IMR-90 (cell line): ENCODE data around the gene KDM4B. TPM values are rescaled to one million over a fixed set of nuclear protein-coding genes. Genes with fewer than 3 reads are reported as not detected.
A peak's percentile ranks its signal among the peaks of the same experiment; 100 is the strongest.

Experiments used
- ATAC-seq: fragments of 200-7000 bp; cut with Tn5 transposase; 2 replicates; pipeline ENCODE4 v1.9.1; 2020; ENCODE audit warnings: low read depth, mild to moderate bottlenecking, moderate library complexity
- BruUV-seq: library from RNA; stranded (reverse); fragments of 400-500 nt; replicated peaks from 2 replicates; lab custom pipeline; 2021; lab: Mats Ljungman, UMichigan
- CTCF ChIA-PET: fragments of 300-600 bp; formaldehyde crosslinking; extraction: SDS; loops from one replicate; lab custom pipeline; 2021; ENCODE audit warnings: antibody characterized with exemption; lab: Yijun Ruan, JAX
- POLR2A ChIA-PET: fragments of 300-600 bp; sonication (Branson Sonifier 250); formaldehyde crosslinking; loops from one replicate; lab custom pipeline; 2022; ENCODE audit warnings: antibody characterized with exemption; ENCODE audit not compliant: unreplicated experiment; lab: Charles Lee
- DNase-seq: peaks from one replicate; pipeline ENCODE4 v3.0.0; 2013
- H2AFZ ChIP-seq: replicated peaks from 2 replicates; pipeline ENCODE3; 2013; ENCODE audit warnings: low read length, mild to moderate bottlenecking; ENCODE audit not compliant: poor library complexity
- H2AK5ac ChIP-seq: 2 replicates; pipeline ENCODE4 v1.6.1; 2013; ENCODE audit warnings: low read depth, low read length, inconsistent platforms
- H2AK9ac ChIP-seq: replicated peaks from 2 replicates; pipeline ENCODE3; 2013; ENCODE audit warnings: mild to moderate bottlenecking, low read depth, low read length, moderate library complexity; ENCODE audit not compliant: poor library complexity
- H2BK120ac ChIP-seq: 2 replicates; pipeline ENCODE4 v1.6.1; 2013; ENCODE audit warnings: low read depth, low read length, inconsistent platforms
- H2BK15ac ChIP-seq: 3 replicates; pipeline ENCODE4 v1.6.1; 2013; ENCODE audit warnings: low read depth, low read length, inconsistent platforms
- H2BK20ac ChIP-seq: 2 replicates; pipeline ENCODE4 v1.6.1; 2013; ENCODE audit warnings: low read depth, mild to moderate bottlenecking, inconsistent platforms, low read length, moderate library complexity
- H2BK5ac ChIP-seq: 2 replicates; pipeline ENCODE4 v1.6.1; 2013; ENCODE audit warnings: mild to moderate bottlenecking, low read depth, low read length, inconsistent platforms; ENCODE audit not compliant: poor library complexity, severe bottlenecking
- H3K14ac ChIP-seq: replicated peaks from 2 replicates; pipeline ENCODE4 v1.6.1; 2013; ENCODE audit warnings: low read depth, low read length, inconsistent platforms
- H3K18ac ChIP-seq: 2 replicates; pipeline ENCODE4 v1.6.1; 2013; ENCODE audit warnings: low read depth, low read length, control low read depth
- H3K23ac ChIP-seq: 2 replicates; pipeline ENCODE4 v1.6.1; 2013; ENCODE audit warnings: low read depth, low read length, inconsistent platforms
- H3K27ac ChIP-seq: 2 replicates; pipeline ENCODE4 v1.5.1; 2013; ENCODE audit warnings: mild to moderate bottlenecking, control low read depth, low read length; ENCODE audit not compliant: insufficient read depth
- H3K27me3 ChIP-seq: 2 replicates; pipeline ENCODE4 v1.6.1; 2013; ENCODE audit warnings: low read length; ENCODE audit not compliant: control insufficient read depth, insufficient read depth
- H3K36me3 ChIP-seq: 2 replicates; pipeline ENCODE4 v1.6.1; 2013; ENCODE audit warnings: low read length, mixed read lengths; ENCODE audit not compliant: control insufficient read depth, insufficient read depth
- H3K4ac ChIP-seq: 2 replicates; pipeline ENCODE4 v1.6.1; 2013; ENCODE audit warnings: low read depth, low read length, inconsistent platforms
- H3K4me1 ChIP-seq: 2 replicates; pipeline ENCODE4 v1.6.1; 2013; ENCODE audit warnings: low read length, mixed read lengths; ENCODE audit not compliant: control insufficient read depth, insufficient read depth
- H3K4me2 ChIP-seq: 2 replicates; pipeline ENCODE4 v1.6.1; 2013; ENCODE audit warnings: low read depth, mild to moderate bottlenecking, control low read depth, low read length, moderate library complexity
- H3K4me3 ChIP-seq: 2 replicates; pipeline ENCODE4 v1.5.1; 2013; ENCODE audit warnings: low read depth, mild to moderate bottlenecking, control low read depth, low read length, moderate library complexity; ENCODE audit not compliant: insufficient read depth
- H3K56ac ChIP-seq: 2 replicates; pipeline ENCODE4 v1.6.1; 2013; ENCODE audit warnings: low read length, inconsistent platforms; ENCODE audit not compliant: insufficient read depth; ENCODE audit errors: extremely low read depth
- H3K79me1 ChIP-seq, 2 experiments: 2 replicates each; pipeline ENCODE4 v1.6.1; 2013; ENCODE audit warnings: low read length in 2 of 2, inconsistent platforms in 1 of 2, low read depth in 1 of 2
- H3K9ac ChIP-seq: 2 replicates; pipeline ENCODE4 v1.6.1; 2013; ENCODE audit warnings: low read depth, low read length, control low read depth
- H3K9me1 ChIP-seq: 2 replicates; pipeline ENCODE4 v1.6.1; 2013; ENCODE audit warnings: low read length, inconsistent platforms; ENCODE audit not compliant: insufficient read depth
- H3K9me3 ChIP-seq: 2 replicates; pipeline ENCODE4 v1.6.1; 2013; ENCODE audit warnings: low read length; ENCODE audit not compliant: control insufficient read depth, insufficient read depth
- H4K20me1 ChIP-seq: 2 replicates; pipeline ENCODE4 v1.6.1; 2013; ENCODE audit warnings: low read length, inconsistent platforms; ENCODE audit not compliant: insufficient read depth
- H4K5ac ChIP-seq: 2 replicates; pipeline ENCODE4 v1.6.1; 2013; ENCODE audit warnings: mild to moderate bottlenecking, low read depth, low read length, control low read depth
- H4K8ac ChIP-seq, 2 experiments: 2 replicates each; pipeline ENCODE4 v1.6.1; 2013; ENCODE audit warnings: low read depth in 2 of 2, low read length in 2 of 2, control low read depth in 1 of 2, inconsistent platforms in 1 of 2
- H4K91ac ChIP-seq: 2 replicates; pipeline ENCODE4 v1.6.1; 2013; ENCODE audit warnings: low read depth, low read length, inconsistent platforms; ENCODE audit not compliant: insufficient read depth
- BHLHE40 ChIP-seq: fragments of 150-350 bp; IDR thresholded peaks from 2 replicates; pipeline ENCODE4 v1.6.1; 2016; ENCODE audit warnings: mild to moderate bottlenecking, low read depth, low read length
- CEBPB ChIP-seq: IDR thresholded peaks from 2 replicates; pipeline ENCODE4 v1.6.1; 2012; ENCODE audit warnings: low read depth, low read length, improper control_type of control experiment
- CHD1 ChIP-seq: IDR thresholded peaks from 2 replicates; pipeline ENCODE4 v1.6.1; 2012; ENCODE audit warnings: low read depth, low read length, improper control_type of control experiment
- MAFK ChIP-seq: IDR thresholded peaks from 2 replicates; pipeline ENCODE4 v1.6.1; 2012; ENCODE audit warnings: low read depth, low read length, improper control_type of control experiment
- MXI1 ChIP-seq: IDR thresholded peaks from 2 replicates; pipeline ENCODE4 v1.6.1; 2012; ENCODE audit warnings: low read depth, mild to moderate bottlenecking, low read length, moderate library complexity, borderline replicate concordance
- NFE2L2 ChIP-seq: fragments of 150-350 bp; IDR thresholded peaks from 2 replicates; pipeline ENCODE4 v1.6.1; 2016; ENCODE audit warnings: low read depth, mild to moderate bottlenecking, low read length
- POLR2A ChIP-seq: IDR thresholded peaks from 2 replicates; pipeline ENCODE4 v1.6.1; 2012; ENCODE audit warnings: mild to moderate bottlenecking, low read depth, low read length
- RAD21 ChIP-seq: IDR thresholded peaks from 2 replicates; pipeline ENCODE4 v1.6.1; 2012; ENCODE audit warnings: low read length, improper control_type of control experiment
- RCOR1 ChIP-seq: IDR thresholded peaks from 2 replicates; pipeline ENCODE4 v1.6.1; 2012; ENCODE audit warnings: mild to moderate bottlenecking, low read length, improper control_type of control experiment; ENCODE audit not compliant: insufficient replicate concordance
- RFX5 ChIP-seq: IDR thresholded peaks from 2 replicates; pipeline ENCODE4 v1.8.0; 2012; ENCODE audit warnings: low read depth, mild to moderate bottlenecking, low read length, moderate library complexity
- SMC3 ChIP-seq: fragments of 150-350 bp; IDR thresholded peaks from 2 replicates; pipeline ENCODE4 v1.6.1; 2016; ENCODE audit warnings: low read depth, mild to moderate bottlenecking, antibody characterized with exemption, low read length, moderate library complexity
- whole genome bisulfite sequencing, 2 experiments: methylation state at CpG; one replicate each; pipeline versions ENCODE4 v1.1.5 to v1.1.7; 2013; ENCODE audit warnings: missing lambda C conversion rate in 2 of 2; ENCODE audit not compliant: insufficient read length in 1 of 2; ENCODE audit errors: extremely low coverage in 2 of 2; 5-methylcytosine and 5-hydroxymethylcytosine counted together
- dilution Hi-C: fragments of 300-500 bp; cut with HindIII; formaldehyde crosslinking; loops from one replicate; pipeline ENCODE4 v1.14.3; 2018; ENCODE audit warnings: low sequenced_read_pairs; ENCODE audit not compliant: unreplicated experiment
- in situ Hi-C: fragments of 300-500 bp; cut with MboI; formaldehyde crosslinking; loops from 3 replicates; pipeline ENCODE4 v1.14.3; 2019; ENCODE audit warnings: low sequenced_read_pairs, inconsistent platforms, mixed read lengths
- intact Hi-C: fragments of 100-400 bp; cut with micrococcal nuclease; formaldehyde crosslinking; loops from 2 replicates; pipeline ENCODE4 v1.10.0; 2022
- polyA plus RNA-seq, 3 experiments: library from polyadenylated mRNA; depleted of rRNA; stranded (reverse); fragments of >200 nt; gene quantifications; 2 replicates each; pipeline ENCODE4 v1.2.3, GENCODE V29; 2012; ENCODE audit warnings: low replicate concordance in 1 of 3
- total RNA-seq: library from RNA; depleted of rRNA; stranded (reverse); fragments of >200 nt; gene quantifications from 2 replicates; pipeline ENCODE4 v1.2.3, GENCODE V29; 2012
- TF ChIP-seq, protein P1 (sequence below): fragments of 150-350 bp; IDR thresholded peaks from 2 replicates; pipeline ENCODE4 v1.6.1; 2017; ENCODE audit warnings: mild to moderate bottlenecking, antibody characterized with exemption, low read length, low read depth
- TF ChIP-seq, protein P2 (sequence below): fragments of 150-350 bp; IDR thresholded peaks from 2 replicates; pipeline ENCODE4 v1.6.1; 2016; ENCODE audit warnings: low read depth, mild to moderate bottlenecking, low read length, moderate library complexity, borderline replicate concordance
- TF ChIP-seq, protein P3 (sequence below): conservative IDR thresholded peaks from 2 replicates; pipeline ENCODE4 v1.5.1; 2012; ENCODE audit warnings: mild to moderate bottlenecking, low read depth, low read length, improper control_type of control experiment

Gene KDM4B
- total and polyA plus RNA-seq, 2 of the 4 experiments (the other 2 are of a cell fraction): 5.0 to 17.9 TPM

- Histone ChIP-seq H4K8ac (peak overlapping the region; percentile 8 to 85; a peak in 1 of 4 replicates), H3K56ac (no peak overlapping the region), H3K4me2 (no peak overlapping the region), H2AFZ (no peak overlapping the region), H2AK5ac (peak overlapping the region; percentile 52), H4K5ac (no peak overlapping the region), H3K79me1 (no peaks in the 10 kb centered on the region), H4K20me1 (peaks cover 5% of the 10 kb centered on the region), H2BK15ac (peak overlapping the region; percentile 12; the same call in 1 of the 3 replicates), H3K14ac (peak overlapping the region; percentile 60), H3K4me3 (no peak overlapping the region), H3K23ac (no peak overlapping the region), H3K4me1 (0 out of 2 replicates have a peak, but pooled peaks cover 2% of the 10 kb centered on the region), H3K27me3 (no peaks in the 10 kb centered on the region), H4K91ac (peak overlapping the region; percentile 82), H3K4ac (peak overlapping the region; percentile 77), H2AK9ac (no peak overlapping the region), H2BK120ac (peak overlapping the region; percentile 79), H3K9ac (no peak overlapping the region), H3K27ac (peak overlapping the region; percentile 59), H3K18ac (no peak overlapping the region), H3K9me3 (no peaks in the 10 kb centered on the region), H3K9me1 (no peaks in the 10 kb centered on the region), H2BK20ac (peak overlapping the region; percentile 86; the same call in 1 of the 2 replicates), H2BK5ac (peak overlapping the region; percentile 72), H3K36me3 (no peaks in the 10 kb centered on the region)
- intact Hi-C loops: loop anchor here (10.0 kb wide), 1 partner anchor 172 kb away; the partner anchor contains the start of gene PTPRS
- no TSS peak for BruUV-seq
- ATAC-seq (peak; percentile 97), DNase-seq (peak; percentile 98)
- 83% methylated on average over 1 of the region's 8 CpGs; no CpG with 5 or more reads in 1 of the 2 experiments for WGBS, 2 experiments
- ChIA-PET POLR2A (no interaction called here), CTCF (no interaction called here)
- dilution Hi-C loops: no loop called here
- in situ Hi-C loops: no loop called here
- TF ChIP-seq RCOR1: peak; percentile 79
- no peak for TF ChIP-seq CHD1
- TF ChIP-seq, protein P1, sequence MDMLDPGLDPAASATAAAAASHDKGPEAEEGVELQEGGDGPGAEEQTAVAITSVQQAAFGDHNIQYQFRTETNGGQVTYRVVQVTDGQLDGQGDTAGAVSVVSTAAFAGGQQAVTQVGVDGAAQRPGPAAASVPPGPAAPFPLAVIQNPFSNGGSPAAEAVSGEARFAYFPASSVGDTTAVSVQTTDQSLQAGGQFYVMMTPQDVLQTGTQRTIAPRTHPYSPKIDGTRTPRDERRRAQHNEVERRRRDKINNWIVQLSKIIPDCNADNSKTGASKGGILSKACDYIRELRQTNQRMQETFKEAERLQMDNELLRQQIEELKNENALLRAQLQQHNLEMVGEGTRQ: no peak
- TF ChIP-seq POLR2A: no peak
- TF ChIP-seq MAFK: peak; percentile 89
- no peak for TF ChIP-seq RAD21
- TF ChIP-seq MXI1: no peak
- TF ChIP-seq CEBPB: 0 out of 2 replicates have a peak, but pooled peaks have one; percentile 12
- TF ChIP-seq, protein P2, sequence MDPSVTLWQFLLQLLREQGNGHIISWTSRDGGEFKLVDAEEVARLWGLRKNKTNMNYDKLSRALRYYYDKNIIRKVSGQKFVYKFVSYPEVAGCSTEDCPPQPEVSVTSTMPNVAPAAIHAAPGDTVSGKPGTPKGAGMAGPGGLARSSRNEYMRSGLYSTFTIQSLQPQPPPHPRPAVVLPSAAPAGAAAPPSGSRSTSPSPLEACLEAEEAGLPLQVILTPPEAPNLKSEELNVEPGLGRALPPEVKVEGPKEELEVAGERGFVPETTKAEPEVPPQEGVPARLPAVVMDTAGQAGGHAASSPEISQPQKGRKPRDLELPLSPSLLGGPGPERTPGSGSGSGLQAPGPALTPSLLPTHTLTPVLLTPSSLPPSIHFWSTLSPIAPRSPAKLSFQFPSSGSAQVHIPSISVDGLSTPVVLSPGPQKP: no peak
- TF ChIP-seq BHLHE40: no peak
- no peak for TF ChIP-seq SMC3
- TF ChIP-seq NFE2L2: peak; percentile 84
- TF ChIP-seq, protein P3, sequence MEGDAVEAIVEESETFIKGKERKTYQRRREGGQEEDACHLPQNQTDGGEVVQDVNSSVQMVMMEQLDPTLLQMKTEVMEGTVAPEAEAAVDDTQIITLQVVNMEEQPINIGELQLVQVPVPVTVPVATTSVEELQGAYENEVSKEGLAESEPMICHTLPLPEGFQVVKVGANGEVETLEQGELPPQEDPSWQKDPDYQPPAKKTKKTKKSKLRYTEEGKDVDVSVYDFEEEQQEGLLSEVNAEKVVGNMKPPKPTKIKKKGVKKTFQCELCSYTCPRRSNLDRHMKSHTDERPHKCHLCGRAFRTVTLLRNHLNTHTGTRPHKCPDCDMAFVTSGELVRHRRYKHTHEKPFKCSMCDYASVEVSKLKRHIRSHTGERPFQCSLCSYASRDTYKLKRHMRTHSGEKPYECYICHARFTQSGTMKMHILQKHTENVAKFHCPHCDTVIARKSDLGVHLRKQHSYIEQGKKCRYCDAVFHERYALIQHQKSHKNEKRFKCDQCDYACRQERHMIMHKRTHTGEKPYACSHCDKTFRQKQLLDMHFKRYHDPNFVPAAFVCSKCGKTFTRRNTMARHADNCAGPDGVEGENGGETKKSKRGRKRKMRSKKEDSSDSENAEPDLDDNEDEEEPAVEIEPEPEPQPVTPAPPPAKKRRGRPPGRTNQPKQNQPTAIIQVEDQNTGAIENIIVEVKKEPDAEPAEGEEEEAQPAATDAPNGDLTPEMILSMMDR: no peak
- TF ChIP-seq RFX5: no peak
Observed at GRCh38 chr19:5172859-5173630, 204.1 kb downstream of the KDM4B start.
